Vagina (tissue), 2 donors: ENCODE data around the gene ANKRD44. TPM values are rescaled to one million over a fixed set of nuclear protein-coding genes. Genes with fewer than 3 reads are reported as not detected.

ENCODE experiments used
- DNase-seq, 2 donors: peaks; one replicate each; pipeline ENCODE4 v3.0.0-alpha.2; 2017; ENCODE audit errors: extremely low spot score in 2 of 2
- H3K27ac ChIP-seq: fragments of 200-600 bp; sonication (generic); one replicate; pipeline ENCODE4 v1.5.1; 2019
- H3K27me3 ChIP-seq: fragments of 200-600 bp; sonication (generic); one replicate; pipeline ENCODE4 v1.5.1; 2019
- H3K36me3 ChIP-seq, 2 donors: fragments of 200-600 bp; sonication (generic); one replicate each; pipeline ENCODE4 v1.5.1; 2017 to 2019
- H3K4me1 ChIP-seq: fragments of 200-600 bp; sonication (generic); one replicate; pipeline ENCODE4 v1.5.1; 2019
- H3K4me3 ChIP-seq, 2 donors: fragments of 200-600 bp; sonication (generic); 1 replicate in 1 of 2; 2 replicates in 1 of 2; pipeline ENCODE4 v1.5.1; 2016 to 2019
- H3K9me3 ChIP-seq: fragments of 200-600 bp; sonication (generic); one replicate; pipeline ENCODE4 v1.5.1; 2019
- POLR2A ChIP-seq, 2 donors: fragments of 450-650 bp; IDR thresholded peaks; one replicate each; pipeline ENCODE4 v1.6.1; 2017; ENCODE audit warnings: antibody characterized with exemption in 2 of 2, mild to moderate bottlenecking in 2 of 2, moderate library complexity in 2 of 2
- POLR2AphosphoS5 ChIP-seq, 2 donors: sonication (generic); formaldehyde crosslinking; IDR thresholded peaks; one replicate each; pipeline ENCODE4 v1.9.0; 2017; ENCODE audit warnings: antibody characterized with exemption in 2 of 2, mild to moderate bottlenecking in 2 of 2, low read depth in 1 of 2; ENCODE audit not compliant: insufficient read depth in 1 of 2
- intact Hi-C: fragments of 100-400 bp; cut with DNase I; formaldehyde crosslinking; loops from one replicate; pipeline ENCODE4 v1.15.1; 2023
- total RNA-seq: library from RNA; depleted of rRNA; stranded (reverse); fragments of >200 nt; gene quantifications from one replicate; pipeline ENCODE4 v1.2.3, GENCODE V29; 2016
- TF ChIP-seq, protein P1 (sequence below), 3 experiments: fragments of 450-650 bp in 2 of 3; fragments of 200-600 bp in 1 of 3; sonication (generic) in 1 of 3; IDR thresholded peaks; one replicate each; pipeline ENCODE4 v1.5.1; 2017 to 2019; ENCODE audit warnings: antibody characterized with exemption in 3 of 3, mild to moderate bottlenecking in 2 of 3, moderate library complexity in 2 of 3

The ANKRD44 gene
- total RNA-seq, 1 donor from 2014 or later = 46.4 TPM

DNA sequence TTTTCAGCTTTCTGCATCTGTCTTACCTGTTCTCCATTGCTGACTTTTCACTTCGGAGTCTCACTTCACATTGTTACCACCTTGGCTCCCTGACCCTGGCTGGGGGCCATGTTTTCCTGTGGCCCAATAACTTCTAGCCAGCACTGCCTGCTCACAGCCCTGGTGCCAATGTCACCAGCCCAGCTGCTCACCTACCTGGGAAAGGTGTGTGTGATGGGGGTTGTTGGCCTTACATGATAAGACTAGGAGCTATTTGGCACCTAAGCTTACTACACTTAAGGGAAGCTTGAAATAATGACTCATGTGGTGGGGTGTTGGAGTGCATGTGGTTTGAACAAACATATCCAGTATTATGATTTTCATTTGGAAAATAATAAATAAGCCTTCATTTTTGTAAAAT is 346.6 kb downstream of the ANKRD44 start:
- H3K27ac ChIP-seq = no peak overlapping the region
- intact Hi-C loops = no loop called here
- no peaks in the 10 kb centered on the region for H3K4me1 ChIP-seq
- no peaks in the 10 kb centered on the region for H3K36me3 ChIP-seq
- no peaks in the 10 kb centered on the region for H3K9me3 ChIP-seq
- H3K27me3 ChIP-seq = no peaks in the 10 kb centered on the region
- H3K4me3 ChIP-seq = no peak overlapping the region
- TF ChIP-seq POLR2A (IDR thresholded peaks at IDR 0.05) = no peak
- TF ChIP-seq, protein P1, sequence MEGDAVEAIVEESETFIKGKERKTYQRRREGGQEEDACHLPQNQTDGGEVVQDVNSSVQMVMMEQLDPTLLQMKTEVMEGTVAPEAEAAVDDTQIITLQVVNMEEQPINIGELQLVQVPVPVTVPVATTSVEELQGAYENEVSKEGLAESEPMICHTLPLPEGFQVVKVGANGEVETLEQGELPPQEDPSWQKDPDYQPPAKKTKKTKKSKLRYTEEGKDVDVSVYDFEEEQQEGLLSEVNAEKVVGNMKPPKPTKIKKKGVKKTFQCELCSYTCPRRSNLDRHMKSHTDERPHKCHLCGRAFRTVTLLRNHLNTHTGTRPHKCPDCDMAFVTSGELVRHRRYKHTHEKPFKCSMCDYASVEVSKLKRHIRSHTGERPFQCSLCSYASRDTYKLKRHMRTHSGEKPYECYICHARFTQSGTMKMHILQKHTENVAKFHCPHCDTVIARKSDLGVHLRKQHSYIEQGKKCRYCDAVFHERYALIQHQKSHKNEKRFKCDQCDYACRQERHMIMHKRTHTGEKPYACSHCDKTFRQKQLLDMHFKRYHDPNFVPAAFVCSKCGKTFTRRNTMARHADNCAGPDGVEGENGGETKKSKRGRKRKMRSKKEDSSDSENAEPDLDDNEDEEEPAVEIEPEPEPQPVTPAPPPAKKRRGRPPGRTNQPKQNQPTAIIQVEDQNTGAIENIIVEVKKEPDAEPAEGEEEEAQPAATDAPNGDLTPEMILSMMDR (IDR thresholded peaks at IDR 0.05) = no peak
- no peak for TF ChIP-seq POLR2AphosphoS5 (IDR thresholded peaks at IDR 0.05; ENCODE audit: insufficient read depth in 1 of 2, low read depth in 1 of 2)
- no peak for DNase-seq

DNA sequence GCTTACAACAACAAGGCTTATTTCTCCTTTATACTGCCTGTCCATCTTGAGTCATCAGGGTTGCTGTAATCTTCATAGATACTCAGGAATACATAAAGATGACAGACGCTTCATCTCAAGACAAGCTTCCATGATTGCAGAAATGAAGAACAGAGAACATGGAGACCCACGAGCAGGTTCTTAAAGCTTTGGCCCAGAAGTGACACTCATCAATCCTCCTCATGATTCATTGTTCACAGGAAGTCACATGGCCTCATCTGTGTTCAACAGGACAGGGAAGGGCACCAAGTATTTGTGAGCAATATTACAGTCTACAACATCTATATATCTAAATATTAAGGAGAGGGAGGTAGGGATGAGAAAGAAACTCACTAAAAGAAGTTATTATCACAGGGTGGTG is 347.5 kb downstream of the ANKRD44 start:
- H3K27ac ChIP-seq = no peak overlapping the region
- no peaks in the 10 kb centered on the region for H3K9me3 ChIP-seq
- intact Hi-C loops = no loop called here
- H3K4me1 ChIP-seq = no peaks in the 10 kb centered on the region
- no peak for DNase-seq
- H3K27me3 ChIP-seq = no peaks in the 10 kb centered on the region
- no peak overlapping the region for H3K4me3 ChIP-seq
- no peaks in the 10 kb centered on the region for H3K36me3 ChIP-seq
- TF ChIP-seq POLR2AphosphoS5 (IDR thresholded peaks at IDR 0.05; ENCODE audit: insufficient read depth in 1 of 2, low read depth in 1 of 2) (no peak), POLR2A (IDR thresholded peaks at IDR 0.05) (no peak)
- TF ChIP-seq, protein P1 (IDR thresholded peaks at IDR 0.05) = no peak

DNA sequence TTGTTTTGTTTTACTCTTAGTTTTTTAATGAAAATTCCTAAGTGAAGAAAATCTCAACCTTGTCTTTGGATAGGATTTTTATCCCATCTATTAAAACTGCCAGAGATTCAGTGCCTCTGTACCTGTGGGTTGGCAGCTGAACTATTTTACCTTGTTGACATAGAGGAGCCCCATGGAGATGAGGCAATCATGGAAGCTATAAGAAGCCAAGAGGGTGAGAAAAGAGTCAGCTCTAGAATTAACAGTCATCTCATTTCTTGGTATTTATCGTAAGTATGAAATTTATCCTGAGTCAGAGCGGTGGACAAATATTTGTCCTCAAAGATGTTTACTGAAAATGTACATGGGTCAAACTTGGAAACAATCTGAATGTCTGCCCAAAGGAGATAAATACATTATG is 348.3 kb downstream of the ANKRD44 start:
- Histone ChIP-seq H3K27me3 (no peaks in the 10 kb centered on the region), H3K36me3 (no peaks in the 10 kb centered on the region), H3K4me1 (no peaks in the 10 kb centered on the region), H3K27ac (no peak overlapping the region), H3K4me3 (no peak overlapping the region), H3K9me3 (no peaks in the 10 kb centered on the region)
- TF ChIP-seq POLR2A (IDR thresholded peaks at IDR 0.05) (no peak), POLR2AphosphoS5 (IDR thresholded peaks at IDR 0.05; ENCODE audit: insufficient read depth in 1 of 2, low read depth in 1 of 2) (no peak)
- TF ChIP-seq, protein P1 (IDR thresholded peaks at IDR 0.05) = no peak
- intact Hi-C loops = no loop called here
- DNase-seq = no peak

DNA sequence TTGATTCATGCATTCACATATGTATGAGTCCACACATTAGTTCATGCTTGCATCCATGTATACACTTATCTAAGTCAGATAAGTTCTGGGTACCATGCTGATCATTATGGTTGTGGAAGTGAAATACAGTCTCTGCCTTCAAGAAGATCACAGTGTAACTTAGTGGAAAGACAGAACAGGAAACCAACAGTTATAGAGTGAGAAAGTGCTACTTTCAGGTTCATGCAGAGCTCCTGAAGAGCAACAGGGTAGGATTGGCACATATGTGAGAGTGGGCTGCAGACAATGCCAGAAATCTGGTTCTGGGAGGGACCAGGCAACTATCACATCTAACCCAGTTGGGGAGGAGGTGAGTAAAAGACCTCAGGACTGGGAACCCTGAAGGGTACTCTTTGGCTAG is 348.7 kb downstream of the ANKRD44 start:
- DNase-seq = no peak
- H3K27me3 ChIP-seq = no peaks in the 10 kb centered on the region
- H3K4me3 ChIP-seq = no peak overlapping the region
- intact Hi-C loops = no loop called here
- TF ChIP-seq POLR2AphosphoS5 (IDR thresholded peaks at IDR 0.05; ENCODE audit: insufficient read depth in 1 of 2, low read depth in 1 of 2) (no peak), POLR2A (IDR thresholded peaks at IDR 0.05) (no peak)
- TF ChIP-seq, protein P1 (IDR thresholded peaks at IDR 0.05) = no peak
- no peaks in the 10 kb centered on the region for H3K4me1 ChIP-seq
- H3K27ac ChIP-seq = no peak overlapping the region
- no peaks in the 10 kb centered on the region for H3K36me3 ChIP-seq
- H3K9me3 ChIP-seq = no peaks in the 10 kb centered on the region

DNA sequence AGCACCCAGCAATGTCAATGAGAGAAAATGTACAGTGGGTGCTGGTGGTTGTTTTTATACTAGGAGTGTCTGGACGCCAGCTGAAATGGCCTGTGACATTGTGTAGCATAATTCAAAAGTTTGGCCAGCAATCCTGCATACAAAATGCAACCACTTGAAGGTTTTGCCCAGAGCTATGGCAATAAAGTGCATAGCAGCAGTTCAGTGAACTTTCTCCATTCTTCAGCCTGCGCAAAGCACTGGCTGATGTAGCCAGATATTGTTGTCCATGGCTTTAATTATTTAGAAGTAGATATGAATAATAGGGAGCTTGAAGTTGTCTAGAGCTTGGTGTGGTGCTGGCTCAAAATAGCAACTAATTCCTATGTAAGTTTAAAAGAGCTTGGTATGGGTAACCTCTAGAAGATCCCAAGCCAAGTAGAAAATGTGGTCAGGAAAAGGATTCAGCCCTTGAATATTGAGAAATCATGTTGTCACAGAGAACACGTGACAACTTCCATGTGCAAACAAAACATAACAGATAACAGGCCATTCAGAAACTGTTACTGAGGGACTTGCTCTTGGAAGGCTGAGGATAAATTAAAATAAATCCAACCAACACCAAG is 350.7 kb downstream of the ANKRD44 start:
- no peak for TF ChIP-seq POLR2A (IDR thresholded peaks at IDR 0.05)
- TF ChIP-seq, protein P1 (IDR thresholded peaks at IDR 0.05) = no peak
- TF ChIP-seq POLR2AphosphoS5 (IDR thresholded peaks at IDR 0.05; ENCODE audit: insufficient read depth in 1 of 2, low read depth in 1 of 2) = no peak
- no peaks in the 10 kb centered on the region for H3K9me3 ChIP-seq
- no peak overlapping the region for H3K4me3 ChIP-seq
- DNase-seq = no peak
- intact Hi-C loops = no loop called here
- no peaks in the 10 kb centered on the region for H3K4me1 ChIP-seq
- H3K27ac ChIP-seq = no peak overlapping the region
- H3K27me3 ChIP-seq = no peaks in the 10 kb centered on the region
- H3K36me3 ChIP-seq = no peaks in the 10 kb centered on the region
